NT2/D1 (cell line): ENCODE measurements around the gene PIK3C2B.

ENCODE experiments used
- YY1 ChIP-seq: IDR thresholded peaks from 2 replicates; pipeline ENCODE4 v1.6.1; 2011; ENCODE audit not compliant: insufficient read length, insufficient read depth
- ZNF274 ChIP-seq: IDR thresholded peaks from 2 replicates; pipeline ENCODE4 v1.6.1; 2011; ENCODE audit warnings: mild to moderate bottlenecking, low read depth, low read length

- TF ChIP-seq YY1 (no peak), ZNF274 (no peak)
Measured at GRCh38 chr1:204520834-204521709, 26.5 kb upstream of the PIK3C2B start.
